K562 (cell line): Measurements from ENCODE around the gene DAAM1. TPM values are rescaled to one million over a fixed set of nuclear protein-coding genes. Genes with fewer than 3 reads are reported as not detected.

Experiments
- ATAC-seq: fragments of 200-7000 bp; cut with Tn5 transposase; 3 replicates; pipeline ENCODE4 v1.9.1; 2020; ENCODE audit warnings: moderate library complexity
- BruUV-seq: library from RNA; stranded (reverse); fragments of 400-500 nt; replicated peaks from 2 replicates; lab custom pipeline; 2021; lab: Mats Ljungman, UMichigan
- CTCF ChIA-PET: fragments of 300-600 bp; formaldehyde crosslinking; extraction: SDS; loops from one replicate; lab custom pipeline; 2021; ENCODE audit warnings: low intra/inter-chr PET ratio; lab: Yijun Ruan, JAX
- POLR2A ChIA-PET: fragments of 300-600, 350-650 bp; sonication (Branson Sonifier 250); formaldehyde crosslinking; extraction: SDS; loops from one replicate; lab custom pipeline; 2021; ENCODE audit warnings: antibody characterized with exemption, inconsistent platforms; lab: Yijun Ruan, JAX
- DNase-seq, 4 experiments: peaks; one replicate each; pipeline versions ENCODE4 v3.0.0 to v3.0.0-alpha.2; 2011 to 2018; ENCODE audit warnings: low spot score in 3 of 4, mixed read lengths in 3 of 4; ENCODE audit errors: extremely low read depth in 1 of 4
- FAIRE-seq: peaks from 2 replicates; lab custom pipeline; 2011; peaks lifted over from hg19 to GRCh38; lab: Jason Lieb, UNC
- H2AFZ ChIP-seq: 2 replicates; pipeline ENCODE4 v1.6.0; 2011; ENCODE audit warnings: low read depth, low read length, control low read depth, inconsistent platforms
- H3K27ac ChIP-seq: fragments of 200-600 bp; 3 replicates; pipeline ENCODE4 v1.8.0; 2011; ENCODE audit warnings: low read depth, mild to moderate bottlenecking, control low read depth, inconsistent platforms, low read length, moderate library complexity, mixed read lengths; ENCODE audit errors: extremely low read depth
- H3K27me3 ChIP-seq, 2 experiments: fragments of 300-600 bp in 1 of 2; 2 replicates in 1 of 2; 3 replicates in 1 of 2; pipeline versions ENCODE4 v1.6.0 to v1.8.0; 2011; ENCODE audit warnings: inconsistent platforms in 2 of 2, low read length in 2 of 2, mild to moderate bottlenecking in 1 of 2, mixed read lengths in 1 of 2, moderate library complexity in 1 of 2; ENCODE audit not compliant: control insufficient read depth in 2 of 2, insufficient read depth in 2 of 2
- H3K36me3 ChIP-seq: fragments of 300-600 bp; 3 replicates; pipeline ENCODE4 v1.8.0; 2011; ENCODE audit warnings: mild to moderate bottlenecking, low read length, inconsistent platforms; ENCODE audit not compliant: control insufficient read depth, insufficient read depth
- H3K4me1 ChIP-seq, 2 experiments: fragments of 200-600 bp in 1 of 2; replicated peaks in 1 of 2; 2 replicates in 1 of 2; 3 replicates in 1 of 2; pipeline versions ENCODE4 v1.5.1 to v1.8.0; 2011; ENCODE audit warnings: inconsistent platforms in 2 of 2, low read length in 2 of 2, mild to moderate bottlenecking in 1 of 2, mixed read lengths in 1 of 2, moderate library complexity in 1 of 2; ENCODE audit not compliant: control insufficient read depth in 2 of 2, insufficient read depth in 2 of 2
- H3K4me2 ChIP-seq: 2 replicates; pipeline ENCODE4 v1.6.1; 2011; ENCODE audit warnings: low read length, control low read depth, inconsistent platforms, mixed read lengths; ENCODE audit not compliant: insufficient read depth
- H3K4me3 ChIP-seq: fragments of 200-600 bp; sonication (generic), shearing (Covaris generic); 2 replicates; pipeline ENCODE4 v1.5.1; 2016; ENCODE audit warnings: control low read depth, inconsistent platforms
- H3K79me2 ChIP-seq: fragments of 200-600 bp; 3 replicates; pipeline ENCODE4 v1.8.0; 2011; ENCODE audit warnings: low read length, inconsistent platforms; ENCODE audit not compliant: control insufficient read depth, insufficient read depth
- H3K9ac ChIP-seq, 2 experiments: 2 replicates each; pipeline versions ENCODE4 v1.6.0 to v1.6.1; 2011; ENCODE audit warnings: low read depth in 2 of 2, low read length in 2 of 2, control low read depth in 1 of 2, inconsistent platforms in 1 of 2, mild to moderate bottlenecking in 1 of 2, mixed read lengths in 1 of 2; ENCODE audit not compliant: insufficient read depth in 1 of 2
- H3K9me1 ChIP-seq: one replicate; pipeline ENCODE4 v1.6.0; 2011; ENCODE audit warnings: inconsistent platforms, mild to moderate bottlenecking, low read length, moderate library complexity; ENCODE audit not compliant: control insufficient read depth, insufficient read depth
- H3K9me3 ChIP-seq: replicated peaks from 2 replicates; pipeline ENCODE4 v1.5.1; 2011; ENCODE audit warnings: low read depth, low read length, inconsistent platforms; ENCODE audit not compliant: control insufficient read depth, insufficient read depth
- H4K20me1 ChIP-seq: replicated peaks from 2 replicates; pipeline ENCODE4 v1.6.1; 2011; ENCODE audit warnings: low read length, inconsistent platforms, mixed read lengths; ENCODE audit not compliant: control insufficient read depth, insufficient read depth
- ERF ChIP-seq: fragments of 450-650 bp; formaldehyde crosslinking; IDR thresholded peaks from 2 replicates; pipeline ENCODE4 v1.4.0; 2020; ENCODE audit warnings: mild to moderate bottlenecking, mixed read lengths
- NUFIP1 ChIP-seq: fragments of 450-650 bp; IDR thresholded peaks from 2 replicates; pipeline ENCODE4 v1.6.1; 2018; ENCODE audit not compliant: partially characterized antibody
- RBM34 ChIP-seq: fragments of 200-400 bp; formaldehyde crosslinking; IDR thresholded peaks from 2 replicates; pipeline ENCODE4 v1.6.1; 2018; ENCODE audit warnings: low read length, borderline replicate concordance; ENCODE audit not compliant: insufficient read depth
- ZNF140 ChIP-seq: fragments of 250-450 bp; sonication (Bioruptor Pico); IDR thresholded peaks from 2 replicates; pipeline ENCODE4 v1.8.0; 2021; ENCODE audit warnings: moderate library complexity, mild to moderate bottlenecking, inconsistent platforms
- ZNF224 ChIP-seq: sonication (generic); formaldehyde crosslinking; IDR thresholded peaks from 2 replicates; pipeline ENCODE4 v1.8.0; 2022; ENCODE audit warnings: mild to moderate bottlenecking, missing genetic modification reagents
- ZNF445 ChIP-seq: fragments of 250-450 bp; sonication (Bioruptor Pico); IDR thresholded peaks from 2 replicates; pipeline ENCODE4 v1.4.0; 2020; ENCODE audit warnings: low read depth, mild to moderate bottlenecking, moderate library complexity
- WGBS: fragments of 100-300 bp; shearing (Covaris generic); methylation state at CpG from one replicate; pipeline ENCODE4 v1.1.6; 2016; ENCODE audit warnings: low coverage, mixed read lengths; ENCODE audit not compliant: insufficient coverage; ENCODE audit errors: missing lambda C conversion rate; 5-methylcytosine and 5-hydroxymethylcytosine counted together
- in situ Hi-C: fragments of 300-500 bp; cut with MboI; formaldehyde crosslinking; loops from 4 replicates; pipeline ENCODE4 v1.15.0; 2018; ENCODE audit warnings: inconsistent platforms, mixed read lengths
- intact Hi-C: fragments of 100-400 bp; cut with micrococcal nuclease; formaldehyde crosslinking; loops from 2 replicates; pipeline ENCODE4 v1.14.2; 2022
- polyA plus RNA-seq, 8 experiments: library from polyadenylated mRNA; depleted of rRNA in 4 of 8; stranded (reverse) in 5 of 8; unstranded in 3 of 8; fragments of >200 nt; fragmentation: Nextera tagmentation in 2 of 8; fragmentation: Illumina TruSeq in 1 of 8; extraction: Ambion mirVana in 2 of 8; extraction: Trizol in 1 of 8; gene quantifications; 2 replicates each; pipeline versions ENCODE4 v1.2.1 to v1.2.3, GENCODE V29; 2011 to 2014; ENCODE audit warnings: inconsistent platforms in 1 of 8, missing spikeins in 1 of 8
- total RNA-seq, 7 experiments: library from RNA; depleted of rRNA in 6 of 7; stranded (reverse); fragments of >200 nt in 6 of 7; fragmentation: Illumina TruSeq in 2 of 7; extraction: Trizol in 2 of 7; gene quantifications; 2 replicates each; pipeline versions ENCODE4 v1.2.1 to v1.2.3, GENCODE V29; 2011 to 2021; ENCODE audit warnings: low replicate concordance in 1 of 7
- TF ChIP-seq, protein P1 (sequence below): fragments of 250-450 bp; sonication (Bioruptor Pico); IDR thresholded peaks from 2 replicates; pipeline ENCODE4 v1.8.0; 2021; ENCODE audit warnings: borderline replicate concordance, mild to moderate bottlenecking, moderate library complexity; ENCODE audit not compliant: poor library complexity, severe bottlenecking

DAAM1 gene
- total and polyA plus RNA-seq, 9 of the 15 experiments (the other 6 are each of a cell fraction or from before 2014, with no cell fraction given): 3.6 to 11.6 (median 6.7) TPM

DNA sequence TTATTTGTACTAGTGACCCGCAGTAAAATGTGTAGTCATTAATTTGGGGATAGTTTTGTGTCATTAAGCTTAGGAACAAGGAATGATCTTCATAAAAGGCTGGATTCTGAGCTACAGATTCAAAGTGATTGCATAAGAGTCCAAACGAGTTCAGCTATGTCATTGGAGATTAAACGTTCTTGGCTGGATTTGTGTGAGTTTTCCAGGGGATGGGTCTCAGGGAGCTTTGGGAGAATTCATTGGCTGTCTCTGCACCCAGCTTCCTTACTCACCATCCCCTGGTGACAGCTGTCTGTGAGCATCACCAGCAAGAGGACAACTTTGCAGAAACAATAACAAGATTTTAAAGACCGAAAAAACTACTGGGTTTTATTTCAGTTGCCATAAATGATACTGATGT, 130.4 kb downstream of the DAAM1 start:
- no peak overlapping the region for H3K27ac ChIP-seq
- DNase-seq (no peak), FAIRE-seq (no peak), ATAC-seq (no peak)
- TF ChIP-seq RBM34 (no peak), NUFIP1 (no peak), ERF (no peak), ZNF445 (no peak), ZNF140 (no peak), ZNF224 (CRISPR knock-in tag) (no peak)
- TF ChIP-seq, protein P1, sequence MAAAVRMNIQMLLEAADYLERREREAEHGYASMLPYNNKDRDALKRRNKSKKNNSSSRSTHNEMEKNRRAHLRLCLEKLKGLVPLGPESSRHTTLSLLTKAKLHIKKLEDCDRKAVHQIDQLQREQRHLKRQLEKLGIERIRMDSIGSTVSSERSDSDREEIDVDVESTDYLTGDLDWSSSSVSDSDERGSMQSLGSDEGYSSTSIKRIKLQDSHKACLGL (CRISPR knock-in tag): no peak
- 7% methylated on average over 4 of the region's 4 CpGs for WGBS
- no peaks in the 10 kb centered on the region; the same call in 2 of the 3 replicates for H3K36me3 ChIP-seq
- no peak overlapping the region for H3K4me3 ChIP-seq
- no peaks in the 10 kb centered on the region for H3K79me2 ChIP-seq
- no peaks in the 10 kb centered on the region for H3K27me3 ChIP-seq
- no peaks in the 10 kb centered on the region for H3K9me3 ChIP-seq
- no peaks in the 10 kb centered on the region for H3K9me1 ChIP-seq
- intact Hi-C loops: no loop called here
- ChIA-PET POLR2A (interaction anchor here (0.6 to 1.5 kb wide), 2 partner anchors 18 to 61 kb away, joined by 3 read pairs; no protein-coding TSS in a partner anchor), CTCF (no interaction called here)
- no TSS peak for BruUV-seq
- in situ Hi-C loops: no loop called here
- H3K4me1 ChIP-seq: no peaks in the 10 kb centered on the region
- H3K4me2 ChIP-seq: no peak overlapping the region
- H2AFZ ChIP-seq: no peak overlapping the region
- no peak overlapping the region for H3K9ac ChIP-seq
- no peaks in the 10 kb centered on the region for H4K20me1 ChIP-seq
